H9 (cell line): ENCODE data around the gene GXYLT2. TPM values are rescaled to one million over a fixed set of nuclear protein-coding genes. Genes with fewer than 3 reads are reported as not detected.

ENCODE experiments used
- DNase-seq: peaks from one replicate; pipeline ENCODE4 v3.0.0-alpha.2; 2017
- H2AFZ ChIP-seq: one replicate; pipeline ENCODE4 v1.6.1; 2013; ENCODE audit warnings: mild to moderate bottlenecking, low read length, control low read depth, moderate library complexity
- H2AK5ac ChIP-seq: 2 replicates; pipeline ENCODE4 v1.6.1; 2013; ENCODE audit warnings: low read length, control low read depth, mixed read lengths; ENCODE audit not compliant: insufficient read length
- H2BK120ac ChIP-seq: one replicate; pipeline ENCODE4 v1.6.1; 2013; ENCODE audit warnings: low read depth, mild to moderate bottlenecking, low read length, control low read depth, inconsistent platforms; ENCODE audit not compliant: poor library complexity, severe bottlenecking
- H2BK12ac ChIP-seq: 2 replicates; pipeline ENCODE4 v1.6.1; 2013; ENCODE audit warnings: low read length, control low read depth, mixed read lengths, low read depth; ENCODE audit not compliant: insufficient read length
- H2BK15ac ChIP-seq: 2 replicates; pipeline ENCODE4 v1.6.1; 2013; ENCODE audit warnings: low read depth, low read length, control low read depth
- H2BK20ac ChIP-seq: one replicate; pipeline ENCODE4 v1.6.1; 2013; ENCODE audit warnings: low read depth, mild to moderate bottlenecking, low read length, control low read depth, inconsistent platforms; ENCODE audit not compliant: poor library complexity, severe bottlenecking
- H2BK5ac ChIP-seq: 2 replicates; pipeline ENCODE4 v1.6.1; 2013; ENCODE audit warnings: low read length, control low read depth, mixed read lengths; ENCODE audit not compliant: insufficient read length
- H3K14ac ChIP-seq: 2 replicates; pipeline ENCODE4 v1.6.1; 2013; ENCODE audit warnings: low read length, control low read depth; ENCODE audit not compliant: insufficient read depth
- H3K18ac ChIP-seq: 2 replicates; pipeline ENCODE4 v1.6.1; 2013; ENCODE audit warnings: low read depth, mild to moderate bottlenecking, mixed read lengths, low read length, control low read depth; ENCODE audit not compliant: insufficient read length
- H3K23ac ChIP-seq: 2 replicates; pipeline ENCODE4 v1.6.1; 2013; ENCODE audit warnings: low read length, control low read depth, mixed read lengths, low read depth; ENCODE audit not compliant: insufficient read length
- H3K23me2 ChIP-seq: 2 replicates; pipeline ENCODE4 v1.6.1; 2013; ENCODE audit warnings: low read depth, mild to moderate bottlenecking, mixed read lengths, low read length, control low read depth; ENCODE audit not compliant: insufficient read length, poor library complexity, severe bottlenecking
- H3K27ac ChIP-seq: 2 replicates; pipeline ENCODE4 v1.5.1; 2013; ENCODE audit warnings: low read length, control low read depth, mixed read lengths, low read depth; ENCODE audit not compliant: insufficient read length
- H3K27me3 ChIP-seq: 2 replicates; pipeline ENCODE4 v1.6.1; 2013; ENCODE audit warnings: low read length, control low read depth, inconsistent platforms; ENCODE audit not compliant: insufficient read depth
- H3K4ac ChIP-seq: 2 replicates; pipeline ENCODE4 v1.6.1; 2013; ENCODE audit warnings: low read depth, mild to moderate bottlenecking, control low read depth, inconsistent platforms, low read length, moderate library complexity
- H3K4me1 ChIP-seq: 2 replicates; pipeline ENCODE4 v1.6.1; 2013; ENCODE audit warnings: low read length, control low read depth, inconsistent platforms; ENCODE audit not compliant: insufficient read depth
- H3K4me2 ChIP-seq: 2 replicates; pipeline ENCODE4 v1.6.1; 2013; ENCODE audit warnings: low read length, control low read depth, mixed read lengths; ENCODE audit not compliant: insufficient read length, insufficient read depth
- H3K56ac ChIP-seq: 2 replicates; pipeline ENCODE4 v1.6.1; 2013; ENCODE audit warnings: low read depth, mild to moderate bottlenecking, mixed read lengths, low read length, control low read depth; ENCODE audit not compliant: insufficient read length
- H3K79me1 ChIP-seq: 2 replicates; pipeline ENCODE4 v1.6.1; 2013; ENCODE audit warnings: low read depth, mild to moderate bottlenecking, moderate library complexity, low read length, control low read depth, inconsistent platforms; ENCODE audit not compliant: insufficient read depth, poor library complexity, severe bottlenecking
- H3K79me2 ChIP-seq: 2 replicates; pipeline ENCODE4 v1.6.1; 2013; ENCODE audit warnings: low read length, control low read depth, inconsistent platforms; ENCODE audit not compliant: insufficient read depth
- H3K9ac ChIP-seq: 2 replicates; pipeline ENCODE4 v1.6.1; 2013; ENCODE audit warnings: low read length, control low read depth, mixed read lengths; ENCODE audit not compliant: insufficient read length; ENCODE audit errors: extremely low read depth
- H3K9me3 ChIP-seq: one replicate; pipeline ENCODE4 v1.6.1; 2013; ENCODE audit warnings: low read depth, low read length, inconsistent platforms; ENCODE audit not compliant: control insufficient read depth
- H3T11ph ChIP-seq: one replicate; pipeline ENCODE4 v1.6.1; 2013; ENCODE audit warnings: mild to moderate bottlenecking, low read length, control low read depth, inconsistent platforms
- H4K20me1 ChIP-seq: one replicate; pipeline ENCODE4 v1.6.1; 2013; ENCODE audit not compliant: control insufficient read depth, insufficient read length, insufficient read depth
- H4K5ac ChIP-seq: 2 replicates; pipeline ENCODE4 v1.6.1; 2013; ENCODE audit warnings: low read depth, mild to moderate bottlenecking, mixed read lengths, low read length, control low read depth; ENCODE audit not compliant: insufficient read length
- H4K8ac ChIP-seq: replicated peaks from 2 replicates; pipeline ENCODE4 v1.6.1; 2013; ENCODE audit warnings: low read length, control low read depth, mixed read lengths, low read depth; ENCODE audit not compliant: insufficient read length
- H4K91ac ChIP-seq: 2 replicates; pipeline ENCODE4 v1.6.1; 2013; ENCODE audit warnings: low read depth, mild to moderate bottlenecking, moderate library complexity, mixed read lengths, low read length, control low read depth; ENCODE audit not compliant: insufficient read length
- H3K27ac Mint-ChIP-seq, 3 experiments: 2 replicates in 2 of 3; 3 replicates in 1 of 3; pipeline ENCODE4 v1.8.0; 2020 to 2021; ENCODE audit warnings: mixed read lengths in 3 of 3, mild to moderate bottlenecking in 1 of 3, moderate library complexity in 1 of 3
- H3K27me3 Mint-ChIP-seq: 2 replicates; pipeline ENCODE4 v1.8.0; 2021; ENCODE audit warnings: low read depth, mild to moderate bottlenecking, moderate library complexity, mixed read lengths
- H3K36me3 Mint-ChIP-seq, 3 experiments: 2 replicates in 2 of 3; 3 replicates in 1 of 3; pipeline ENCODE4 v1.8.0; 2020 to 2021; ENCODE audit warnings: low read depth in 3 of 3, mixed read lengths in 3 of 3; ENCODE audit not compliant: insufficient read depth in 1 of 3
- H3K4me1 Mint-ChIP-seq, 2 experiments: 2 replicates each; pipeline ENCODE4 v1.8.0; 2020; ENCODE audit warnings: mixed read lengths in 2 of 2
- H3K4me3 Mint-ChIP-seq, 2 experiments: 2 replicates in 1 of 2; 3 replicates in 1 of 2; pipeline ENCODE4 v1.8.0; 2020 to 2021; ENCODE audit warnings: mild to moderate bottlenecking in 2 of 2, mixed read lengths in 2 of 2, moderate library complexity in 1 of 2
- H3K9me3 Mint-ChIP-seq, 2 experiments: 2 replicates in 1 of 2; 3 replicates in 1 of 2; pipeline ENCODE4 v1.8.0; 2020; ENCODE audit warnings: mild to moderate bottlenecking in 2 of 2, mixed read lengths in 2 of 2, moderate library complexity in 1 of 2
- CTCF ChIP-seq: fragments of 200-600 bp; sonication (generic); conservative IDR thresholded peaks from 3 replicates; pipeline ENCODE4 v1.8.0; 2021; ENCODE audit warnings: antibody characterized with exemption, mild to moderate bottlenecking
- WGBS: extraction: QIAGEN DNeasy Blood & Tissue Kit; methylation state at CpG from one replicate; pipeline ENCODE4 v1.1.7; 2013; ENCODE audit warnings: missing lambda C conversion rate, low lambda C conversion rate, mixed read lengths; ENCODE audit not compliant: insufficient read length; ENCODE audit errors: extremely low coverage; 5-methylcytosine and 5-hydroxymethylcytosine counted together
- total RNA-seq: library from RNA; stranded (reverse); gene quantifications from 2 replicates; pipeline ENCODE4 v1.2.1, GENCODE V29; 2021

The GXYLT2 gene
- total RNA-seq, 1 experiment from 2014 or later = 2.0 TPM

GRCh38 chr3:72951259-72951722 is 63.4 kb downstream of the GXYLT2 start:
- no peaks in the 10 kb centered on the region for H3K27me3 ChIP-seq
- H3K79me1 ChIP-seq = no peaks in the 10 kb centered on the region
- H4K5ac ChIP-seq = no peak overlapping the region
- Mint-ChIP-seq H3K4me1 (peaks cover 15 to 33% of the 10 kb centered on the region in 2 experiments), H3K4me3 (no peak overlapping the region), H3K36me3 (no peaks in the 10 kb centered on the region), H3K27ac (no peak overlapping the region), H3K27me3 (peaks cover 1% of the 10 kb centered on the region; the same call in 1 of the 2 replicates), H3K9me3 (no peaks in the 10 kb centered on the region)
- H3K79me2 ChIP-seq = no peaks in the 10 kb centered on the region
- no peak overlapping the region for H2BK15ac ChIP-seq
- no peak overlapping the region for H2BK120ac ChIP-seq
- TF ChIP-seq CTCF = no peak
- H2AK5ac ChIP-seq = no peak overlapping the region
- no peaks in the 10 kb centered on the region for H3K9me3 ChIP-seq
- H3K14ac ChIP-seq = no peak overlapping the region
- no peak overlapping the region for H3K4me2 ChIP-seq
- H4K20me1 ChIP-seq = no peaks in the 10 kb centered on the region
- no peak overlapping the region for H2BK20ac ChIP-seq
- H2AFZ ChIP-seq = no peak overlapping the region
- H2BK5ac ChIP-seq = no peak overlapping the region
- no peak overlapping the region for H3K23ac ChIP-seq
- no peak overlapping the region for H3K9ac ChIP-seq
- WGBS = no CpG with 5 or more reads among the region's 6 CpGs
- no peak overlapping the region for H3K4ac ChIP-seq
- no peak overlapping the region for H4K91ac ChIP-seq
- no peak overlapping the region for H2BK12ac ChIP-seq
- H3K23me2 ChIP-seq = no peaks in the 10 kb centered on the region
- H4K8ac ChIP-seq = no peak overlapping the region
- no peak overlapping the region for H3T11ph ChIP-seq
- H3K56ac ChIP-seq = no peak overlapping the region
- no peak overlapping the region for H3K18ac ChIP-seq
- no peak overlapping the region for H3K27ac ChIP-seq
- no peak for DNase-seq
- H3K4me1 ChIP-seq = no peaks in the 10 kb centered on the region; the same call in 1 of the 2 replicates
